H9 (cell line): ENCODE data around the gene GRB10. TPM values are rescaled to one million over a fixed set of nuclear protein-coding genes. Genes with fewer than 3 reads are reported as not detected.

Experiments used
- DNase-seq: peaks from one replicate; pipeline ENCODE4 v3.0.0-alpha.2; 2017
- H2AFZ ChIP-seq: one replicate; pipeline ENCODE4 v1.6.1; 2013; ENCODE audit warnings: mild to moderate bottlenecking, low read length, control low read depth, moderate library complexity
- H2AK5ac ChIP-seq: 2 replicates; pipeline ENCODE4 v1.6.1; 2013; ENCODE audit warnings: low read length, control low read depth, mixed read lengths; ENCODE audit not compliant: insufficient read length
- H2BK120ac ChIP-seq: one replicate; pipeline ENCODE4 v1.6.1; 2013; ENCODE audit warnings: low read depth, mild to moderate bottlenecking, low read length, control low read depth, inconsistent platforms; ENCODE audit not compliant: poor library complexity, severe bottlenecking
- H2BK12ac ChIP-seq: 2 replicates; pipeline ENCODE4 v1.6.1; 2013; ENCODE audit warnings: low read length, control low read depth, mixed read lengths, low read depth; ENCODE audit not compliant: insufficient read length
- H2BK15ac ChIP-seq: 2 replicates; pipeline ENCODE4 v1.6.1; 2013; ENCODE audit warnings: low read depth, low read length, control low read depth
- H2BK20ac ChIP-seq: one replicate; pipeline ENCODE4 v1.6.1; 2013; ENCODE audit warnings: low read depth, mild to moderate bottlenecking, low read length, control low read depth, inconsistent platforms; ENCODE audit not compliant: poor library complexity, severe bottlenecking
- H2BK5ac ChIP-seq: 2 replicates; pipeline ENCODE4 v1.6.1; 2013; ENCODE audit warnings: low read length, control low read depth, mixed read lengths; ENCODE audit not compliant: insufficient read length
- H3K14ac ChIP-seq: 2 replicates; pipeline ENCODE4 v1.6.1; 2013; ENCODE audit warnings: low read length, control low read depth; ENCODE audit not compliant: insufficient read depth
- H3K18ac ChIP-seq: 2 replicates; pipeline ENCODE4 v1.6.1; 2013; ENCODE audit warnings: low read depth, mild to moderate bottlenecking, mixed read lengths, low read length, control low read depth; ENCODE audit not compliant: insufficient read length
- H3K23ac ChIP-seq: 2 replicates; pipeline ENCODE4 v1.6.1; 2013; ENCODE audit warnings: low read length, control low read depth, mixed read lengths, low read depth; ENCODE audit not compliant: insufficient read length
- H3K23me2 ChIP-seq: 2 replicates; pipeline ENCODE4 v1.6.1; 2013; ENCODE audit warnings: low read depth, mild to moderate bottlenecking, mixed read lengths, low read length, control low read depth; ENCODE audit not compliant: insufficient read length, poor library complexity, severe bottlenecking
- H3K27ac ChIP-seq: 2 replicates; pipeline ENCODE4 v1.5.1; 2013; ENCODE audit warnings: low read length, control low read depth, mixed read lengths, low read depth; ENCODE audit not compliant: insufficient read length
- H3K27me3 ChIP-seq: 2 replicates; pipeline ENCODE4 v1.6.1; 2013; ENCODE audit warnings: low read length, control low read depth, inconsistent platforms; ENCODE audit not compliant: insufficient read depth
- H3K4ac ChIP-seq: 2 replicates; pipeline ENCODE4 v1.6.1; 2013; ENCODE audit warnings: low read depth, mild to moderate bottlenecking, control low read depth, inconsistent platforms, low read length, moderate library complexity
- H3K4me1 ChIP-seq: 2 replicates; pipeline ENCODE4 v1.6.1; 2013; ENCODE audit warnings: low read length, control low read depth, inconsistent platforms; ENCODE audit not compliant: insufficient read depth
- H3K4me2 ChIP-seq: 2 replicates; pipeline ENCODE4 v1.6.1; 2013; ENCODE audit warnings: low read length, control low read depth, mixed read lengths; ENCODE audit not compliant: insufficient read length, insufficient read depth
- H3K56ac ChIP-seq: 2 replicates; pipeline ENCODE4 v1.6.1; 2013; ENCODE audit warnings: low read depth, mild to moderate bottlenecking, mixed read lengths, low read length, control low read depth; ENCODE audit not compliant: insufficient read length
- H3K79me1 ChIP-seq: 2 replicates; pipeline ENCODE4 v1.6.1; 2013; ENCODE audit warnings: low read depth, mild to moderate bottlenecking, moderate library complexity, low read length, control low read depth, inconsistent platforms; ENCODE audit not compliant: insufficient read depth, poor library complexity, severe bottlenecking
- H3K79me2 ChIP-seq: 2 replicates; pipeline ENCODE4 v1.6.1; 2013; ENCODE audit warnings: low read length, control low read depth, inconsistent platforms; ENCODE audit not compliant: insufficient read depth
- H3K9ac ChIP-seq: 2 replicates; pipeline ENCODE4 v1.6.1; 2013; ENCODE audit warnings: low read length, control low read depth, mixed read lengths; ENCODE audit not compliant: insufficient read length; ENCODE audit errors: extremely low read depth
- H3K9me3 ChIP-seq: one replicate; pipeline ENCODE4 v1.6.1; 2013; ENCODE audit warnings: low read depth, low read length, inconsistent platforms; ENCODE audit not compliant: control insufficient read depth
- H3T11ph ChIP-seq: one replicate; pipeline ENCODE4 v1.6.1; 2013; ENCODE audit warnings: mild to moderate bottlenecking, low read length, control low read depth, inconsistent platforms
- H4K20me1 ChIP-seq: one replicate; pipeline ENCODE4 v1.6.1; 2013; ENCODE audit not compliant: control insufficient read depth, insufficient read length, insufficient read depth
- H4K5ac ChIP-seq: 2 replicates; pipeline ENCODE4 v1.6.1; 2013; ENCODE audit warnings: low read depth, mild to moderate bottlenecking, mixed read lengths, low read length, control low read depth; ENCODE audit not compliant: insufficient read length
- H4K8ac ChIP-seq: replicated peaks from 2 replicates; pipeline ENCODE4 v1.6.1; 2013; ENCODE audit warnings: low read length, control low read depth, mixed read lengths, low read depth; ENCODE audit not compliant: insufficient read length
- H4K91ac ChIP-seq: 2 replicates; pipeline ENCODE4 v1.6.1; 2013; ENCODE audit warnings: low read depth, mild to moderate bottlenecking, moderate library complexity, mixed read lengths, low read length, control low read depth; ENCODE audit not compliant: insufficient read length
- H3K27ac Mint-ChIP-seq, 3 experiments: 2 replicates in 2 of 3; 3 replicates in 1 of 3; pipeline ENCODE4 v1.8.0; 2020 to 2021; ENCODE audit warnings: mixed read lengths in 3 of 3, mild to moderate bottlenecking in 1 of 3, moderate library complexity in 1 of 3
- H3K27me3 Mint-ChIP-seq: 2 replicates; pipeline ENCODE4 v1.8.0; 2021; ENCODE audit warnings: low read depth, mild to moderate bottlenecking, moderate library complexity, mixed read lengths
- H3K36me3 Mint-ChIP-seq, 3 experiments: 2 replicates in 2 of 3; 3 replicates in 1 of 3; pipeline ENCODE4 v1.8.0; 2020 to 2021; ENCODE audit warnings: low read depth in 3 of 3, mixed read lengths in 3 of 3; ENCODE audit not compliant: insufficient read depth in 1 of 3
- H3K4me1 Mint-ChIP-seq, 2 experiments: 2 replicates each; pipeline ENCODE4 v1.8.0; 2020; ENCODE audit warnings: mixed read lengths in 2 of 2
- H3K4me3 Mint-ChIP-seq, 2 experiments: 2 replicates in 1 of 2; 3 replicates in 1 of 2; pipeline ENCODE4 v1.8.0; 2020 to 2021; ENCODE audit warnings: mild to moderate bottlenecking in 2 of 2, mixed read lengths in 2 of 2, moderate library complexity in 1 of 2
- H3K9me3 Mint-ChIP-seq, 2 experiments: 2 replicates in 1 of 2; 3 replicates in 1 of 2; pipeline ENCODE4 v1.8.0; 2020; ENCODE audit warnings: mild to moderate bottlenecking in 2 of 2, mixed read lengths in 2 of 2, moderate library complexity in 1 of 2
- CTCF ChIP-seq: fragments of 200-600 bp; sonication (generic); conservative IDR thresholded peaks from 3 replicates; pipeline ENCODE4 v1.8.0; 2021; ENCODE audit warnings: antibody characterized with exemption, mild to moderate bottlenecking
- WGBS: extraction: QIAGEN DNeasy Blood & Tissue Kit; methylation state at CpG from one replicate; pipeline ENCODE4 v1.1.7; 2013; ENCODE audit warnings: missing lambda C conversion rate, low lambda C conversion rate, mixed read lengths; ENCODE audit not compliant: insufficient read length; ENCODE audit errors: extremely low coverage; 5-methylcytosine and 5-hydroxymethylcytosine counted together
- total RNA-seq: library from RNA; stranded (reverse); gene quantifications from 2 replicates; pipeline ENCODE4 v1.2.1, GENCODE V29; 2021

Gene GRB10
- total RNA-seq, 1 experiment from 2014 or later: 108 TPM

GRCh38 chr7:50605059-50605458 is 177.6 kb downstream of the GRB10 start:
- H4K5ac ChIP-seq: no peak overlapping the region
- no peaks in the 10 kb centered on the region for H3K4me1 ChIP-seq
- Mint-ChIP-seq H3K27me3 (no peaks in the 10 kb centered on the region), H3K4me3 (no peak overlapping the region), H3K4me1 (peaks cover 18 to 22% of the 10 kb centered on the region in 2 experiments), H3K36me3 (peaks cover 18 to 78% (median 42%) of the 10 kb centered on the region in 3 experiments), H3K9me3 (no peaks in the 10 kb centered on the region), H3K27ac (no peak overlapping the region)
- H3K4ac ChIP-seq: no peak overlapping the region
- no peaks in the 10 kb centered on the region for H3K23me2 ChIP-seq
- DNase-seq: no peak
- no peaks in the 10 kb centered on the region for H3K27me3 ChIP-seq
- H2BK5ac ChIP-seq: no peak overlapping the region
- H3K18ac ChIP-seq: no peak overlapping the region
- no peak overlapping the region for H2BK20ac ChIP-seq
- H2BK12ac ChIP-seq: no peak overlapping the region
- H3K9ac ChIP-seq: no peak overlapping the region
- H3T11ph ChIP-seq: no peak overlapping the region
- no peak overlapping the region for H4K91ac ChIP-seq
- no peaks in the 10 kb centered on the region for H3K79me1 ChIP-seq
- no peak overlapping the region for H4K8ac ChIP-seq
- no peak overlapping the region for H3K56ac ChIP-seq
- TF ChIP-seq CTCF: no peak
- no peak overlapping the region for H2AFZ ChIP-seq
- H4K20me1 ChIP-seq: no peaks in the 10 kb centered on the region
- no peak overlapping the region for H2BK120ac ChIP-seq
- H2AK5ac ChIP-seq: no peak overlapping the region
- no peak overlapping the region for H3K4me2 ChIP-seq
- no peak overlapping the region for H3K23ac ChIP-seq
- no peak overlapping the region for H2BK15ac ChIP-seq
- no peak overlapping the region for H3K27ac ChIP-seq
- H3K9me3 ChIP-seq: no peaks in the 10 kb centered on the region
- H3K14ac ChIP-seq: no peak overlapping the region
- H3K79me2 ChIP-seq: no peaks in the 10 kb centered on the region
- WGBS: no CpG with 5 or more reads among the region's 13 CpGs
